Coronary artery (tissue), 2 donors: ENCODE results near the gene SMC3.
"Not testable (repeated sequence)": the region's sequence is repeated elsewhere in the genome, so short reads cannot be mapped to it uniquely, and the experiment has no call there.

Source experiments
- DNase-seq: peaks from one replicate; pipeline ENCODE4 v3.0.0-alpha.2; 2017; ENCODE audit warnings: low spot score
- H3K27ac ChIP-seq, 2 donors: fragments of 200-600 bp; sonication (generic); one replicate each; pipeline ENCODE4 v1.5.1; 2016 to 2019
- H3K4me3 ChIP-seq: fragments of 200-600 bp; sonication (generic); 2 replicates; pipeline ENCODE4 v1.5.1; 2016; ENCODE audit warnings: mild to moderate bottlenecking, moderate library complexity
- CTCF ChIP-seq: fragments of 200-600 bp; sonication (generic); IDR thresholded peaks from one replicate; pipeline ENCODE4 v1.5.1; 2019; ENCODE audit warnings: antibody characterized with exemption

The SMC3 gene

GRCh38 chr10:110634527-110635209, 67.2 kb downstream of the SMC3 start:
- H3K27ac ChIP-seq: no peak overlapping the region
- no peak for TF ChIP-seq CTCF
- DNase-seq: no peak
- no peak overlapping the region for H3K4me3 ChIP-seq

GRCh38 chr10:110636572-110636931, 69.1 kb downstream of the SMC3 start:
- H3K4me3 ChIP-seq: no peak overlapping the region
- peak overlapping the region; percentile 84 to 91 for H3K27ac ChIP-seq
- no peak for DNase-seq
- TF ChIP-seq CTCF: no peak

GRCh38 chr10:110636932-110637557, 69.5 kb downstream of the SMC3 start:
- TF ChIP-seq CTCF: no peak
- H3K4me3 ChIP-seq: no peak overlapping the region
- peak overlapping the region; percentile 84 to 91 for H3K27ac ChIP-seq
- peak; percentile 81 for DNase-seq

- no peak for TF ChIP-seq CTCF
- Histone ChIP-seq H3K4me3 (no peak overlapping the region), H3K27ac (peak overlapping the region; percentile 84 to 91)
- no peak for DNase-seq
Observed at GRCh38 chr10:110637558-110638053, 70.1 kb downstream of the SMC3 start.

- TF ChIP-seq CTCF: no peak
- H3K4me3 ChIP-seq: no peak overlapping the region
- H3K27ac ChIP-seq: peak overlapping the region; percentile 84 to 91
- DNase-seq: no peak
Observed at GRCh38 chr10:110638319-110638718, 70.8 kb downstream of the SMC3 start.

GRCh38 chr10:110639046-110639445, 71.6 kb downstream of the SMC3 start:
- H3K27ac ChIP-seq: peak overlapping the region in 1 of 2 donors; percentile 84
- H3K4me3 ChIP-seq, DNase-seq: not testable (repeated sequence)

GRCh38 chr10:110639858-110640257, 72.4 kb downstream of the SMC3 start:
- DNase-seq, H3K27ac ChIP-seq, H3K4me3 ChIP-seq: not testable (repeated sequence)

GRCh38 chr10:110641256-110641655, 73.8 kb downstream of the SMC3 start:
- Histone ChIP-seq H3K27ac (no peak overlapping the region), H3K4me3 (no peak overlapping the region)
- TF ChIP-seq CTCF: no peak
- no peak for DNase-seq
